SW 1271 (cell line): ENCODE results near the gene GSTM5.
"Not testable (repeated sequence)": the region's sequence is repeated elsewhere in the genome, so short reads cannot be mapped to it uniquely, and the experiment has no call there.

Experiments used
- DNase-seq, 2 experiments: peaks; one replicate each; lab custom pipeline; 2025; lab: John Stamatoyannopoulos, UW

Gene GSTM5

DNA sequence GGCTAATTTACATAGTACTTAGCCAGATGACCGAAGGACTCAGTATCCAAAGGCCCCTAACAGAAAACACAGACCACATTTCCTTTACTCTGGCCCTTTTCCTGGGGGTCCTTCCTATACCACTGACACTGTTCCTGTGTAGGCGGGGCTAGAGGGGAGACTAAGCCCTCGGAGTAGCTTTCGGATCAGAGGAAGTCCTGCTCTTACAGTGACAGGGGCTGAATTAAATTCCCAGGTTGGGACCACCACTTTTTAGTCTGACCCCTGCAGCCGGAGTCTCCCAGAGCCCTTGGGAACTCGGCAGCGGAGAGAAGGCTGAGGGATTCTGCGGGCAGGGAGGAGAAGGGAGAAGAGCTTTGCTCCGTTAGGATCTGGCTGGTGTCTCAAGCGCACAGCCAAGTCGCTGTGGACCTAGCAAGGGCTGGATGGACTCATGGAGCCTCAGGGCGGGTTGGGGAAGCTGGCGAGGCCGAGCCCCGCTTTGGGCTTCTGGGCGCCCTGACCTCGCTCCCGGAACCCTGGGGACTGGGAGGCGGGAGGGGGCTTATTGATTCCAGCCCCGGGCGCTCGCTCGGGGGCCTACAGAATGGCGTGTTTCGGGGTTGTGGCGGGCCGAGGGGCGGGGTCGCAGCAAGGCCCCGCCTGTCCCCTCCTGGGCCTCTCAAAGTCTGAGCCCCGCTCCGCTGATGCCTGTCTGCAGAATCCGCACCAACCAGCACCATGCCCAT is at the start of gene GSTM5:
Gene GSTM5, plus strand, starts transcription at position 659 of the 728 bp plus-strand sequence. Its CDS starts 62 bp downstream, at position 721.
- DNase-seq = not testable (repeated sequence)

DNA sequence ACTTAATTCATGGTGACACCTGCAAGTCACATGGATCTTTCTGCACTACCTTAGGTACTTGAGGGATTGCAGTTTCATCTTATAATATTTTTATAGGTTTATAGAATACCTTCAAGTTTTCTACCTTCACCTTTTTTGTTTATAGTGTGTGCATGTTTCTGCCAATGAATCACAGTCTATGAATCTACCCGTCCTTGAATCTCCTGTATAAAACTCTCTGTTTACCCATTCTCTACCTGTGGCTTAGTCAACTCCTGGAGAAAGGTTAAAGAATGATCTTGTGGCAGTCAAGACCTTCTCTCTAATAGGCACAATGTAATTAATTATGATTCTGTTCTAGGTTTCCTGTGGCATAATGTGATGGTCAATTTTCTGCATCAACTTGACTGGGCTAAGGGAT is 47.4 kb upstream of the GSTM5 start:
- no peak for DNase-seq

GRCh38 chr1:109667452-109668122 is 44.5 kb upstream of the GSTM5 start, which contains the start of gene GSTM2:
Gene GSTM2 (plus strand): TSS chr1:109668057. CDS start chr1:109668116, 59 bp downstream.
- no peak for DNase-seq

DNA sequence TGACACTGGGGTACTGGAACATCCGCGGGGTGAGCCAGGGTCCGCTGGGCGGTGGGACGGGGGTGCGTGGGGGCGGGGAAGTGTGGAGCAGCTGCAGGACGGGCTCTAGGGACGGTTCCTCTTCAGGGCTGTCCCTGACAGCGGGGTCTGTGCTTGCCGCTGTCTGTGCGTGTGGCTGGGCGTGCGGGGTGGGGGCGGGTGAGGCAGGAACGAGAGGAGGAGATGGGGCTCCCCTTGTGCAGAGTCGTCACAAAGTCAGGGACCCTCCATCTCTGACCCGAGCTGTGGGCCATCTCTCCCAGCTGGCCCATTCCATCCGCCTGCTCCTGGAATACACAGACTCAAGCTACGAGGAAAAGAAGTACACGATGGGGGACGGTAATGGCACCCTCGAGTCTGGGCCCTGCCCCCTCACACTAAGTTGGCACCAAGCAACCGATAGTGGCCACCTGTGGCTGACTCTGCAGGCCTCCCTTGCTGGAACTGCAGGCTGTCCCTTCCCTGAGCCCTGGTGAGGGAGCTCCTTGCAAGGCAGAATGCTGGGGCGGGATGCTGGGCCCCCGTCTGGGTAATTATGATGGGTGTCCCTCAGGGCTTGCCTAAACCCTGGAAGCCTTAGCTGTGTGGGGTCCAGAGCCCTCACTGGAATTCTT is 43.8 kb upstream of the GSTM5 start:
- DNase-seq = no peak

GRCh38 chr1:109669246-109669948 is 42.7 kb upstream of the GSTM5 start:
- DNase-seq = no peak

GRCh38 chr1:109669949-109670302 is 42.1 kb upstream of the GSTM5 start:
- not testable (repeated sequence) for DNase-seq

GRCh38 chr1:109671067-109671466 is 41.0 kb upstream of the GSTM5 start:
- DNase-seq = no peak

DNA sequence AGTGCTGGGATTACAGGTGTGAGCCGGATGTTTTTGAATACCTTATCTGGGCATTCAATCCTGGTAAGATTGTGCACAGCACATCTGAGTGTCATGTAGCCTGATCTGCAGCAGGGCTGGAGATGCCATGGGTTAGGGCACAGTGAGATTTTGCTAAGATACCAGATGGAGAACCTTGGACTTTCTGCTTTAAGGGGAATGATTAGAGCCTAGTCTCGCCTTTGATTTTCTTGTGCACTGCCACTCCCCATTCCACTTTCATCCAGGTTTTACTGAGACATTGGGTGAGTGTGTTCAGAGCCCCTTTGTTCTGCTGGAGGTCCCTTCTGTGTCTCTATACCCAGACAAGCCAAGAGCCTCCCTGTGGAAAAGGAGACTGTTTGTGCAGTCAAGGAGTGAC is 38.2 kb upstream of the GSTM5 start:
- DNase-seq = not testable (repeated sequence)

DNA sequence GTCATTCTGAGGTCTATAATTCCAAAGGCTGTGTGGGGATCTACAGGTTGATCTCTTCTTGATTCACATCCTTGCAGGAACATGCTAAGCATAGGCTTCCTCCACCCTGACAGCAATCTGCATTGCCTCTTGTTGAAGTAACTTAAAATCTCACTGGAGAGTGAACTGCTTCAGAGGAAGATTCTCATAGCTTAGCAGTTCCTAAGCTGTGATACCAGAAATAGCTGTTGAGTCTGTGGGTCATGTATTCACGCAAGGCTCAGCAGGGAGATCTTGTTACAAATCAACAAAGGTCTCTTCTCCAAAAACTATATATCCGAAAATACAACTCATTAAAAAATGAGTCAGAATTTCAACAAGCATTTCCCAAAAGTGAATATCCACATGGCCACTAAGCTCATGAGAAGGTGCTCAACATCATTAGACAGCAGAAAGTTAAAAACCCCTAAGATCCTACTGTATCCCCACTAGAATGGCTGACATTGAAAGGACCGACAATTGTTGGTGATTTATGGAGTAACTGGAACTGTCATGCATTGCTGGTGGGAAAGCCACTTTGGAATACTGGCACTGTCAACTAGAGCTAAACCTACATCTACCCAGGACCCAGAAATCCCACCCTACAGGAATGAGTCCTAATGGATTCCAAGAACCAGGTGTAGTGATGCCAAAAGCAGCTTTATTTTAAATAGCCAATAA is 35.2 kb upstream of the GSTM5 start:
- not testable (repeated sequence) for DNase-seq

- no peak for DNase-seq
These were observed 34.6 kb upstream of the GSTM5 start for GRCh38 chr1:109677459-109677858.

DNA sequence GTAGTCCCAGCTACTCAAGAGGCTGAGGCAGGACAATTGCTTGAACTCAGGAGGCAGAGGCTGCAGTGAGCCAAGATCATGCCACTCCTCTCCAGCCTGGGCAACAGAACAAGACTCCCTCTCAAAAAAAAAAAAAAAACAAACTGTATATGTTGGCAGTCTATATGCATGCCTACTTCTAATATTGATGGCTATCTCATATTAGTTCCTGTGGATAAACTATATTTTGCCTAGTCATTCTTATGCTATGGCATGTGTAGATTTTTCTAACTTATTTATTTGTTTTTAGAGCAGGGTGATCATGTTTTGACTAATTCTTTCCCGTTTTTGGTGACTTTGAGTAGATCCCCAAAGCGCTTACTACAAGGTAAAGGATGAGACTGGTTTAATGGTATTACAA is 33.4 kb upstream of the GSTM5 start:
- not testable (repeated sequence) for DNase-seq

GRCh38 chr1:109684777-109685176 is 27.3 kb upstream of the GSTM5 start:
- DNase-seq = not testable (repeated sequence)

DNA sequence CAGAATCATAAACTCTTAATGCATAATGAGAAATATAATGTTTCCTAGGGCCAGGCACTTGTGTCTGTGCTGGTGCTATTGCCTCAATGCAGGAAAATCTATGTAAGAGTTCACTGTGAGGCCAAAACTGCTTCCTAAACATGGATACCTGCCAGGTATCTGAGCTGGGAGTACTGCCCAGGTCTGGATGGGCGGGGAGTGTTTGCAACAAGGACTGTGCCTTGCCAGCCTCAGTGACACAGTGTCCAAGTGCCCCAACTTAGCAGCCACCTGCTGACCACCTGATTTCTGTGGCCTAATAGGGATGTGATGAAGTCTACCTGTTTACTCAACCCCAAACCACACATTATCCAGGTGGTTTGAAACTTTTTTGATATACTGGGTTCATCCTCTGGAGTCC is 26.7 kb upstream of the GSTM5 start:
- not testable (repeated sequence) for DNase-seq

- not testable (repeated sequence) for DNase-seq
These were observed 26.2 kb upstream of the GSTM5 start for GRCh38 chr1:109685890-109686289.

DNA sequence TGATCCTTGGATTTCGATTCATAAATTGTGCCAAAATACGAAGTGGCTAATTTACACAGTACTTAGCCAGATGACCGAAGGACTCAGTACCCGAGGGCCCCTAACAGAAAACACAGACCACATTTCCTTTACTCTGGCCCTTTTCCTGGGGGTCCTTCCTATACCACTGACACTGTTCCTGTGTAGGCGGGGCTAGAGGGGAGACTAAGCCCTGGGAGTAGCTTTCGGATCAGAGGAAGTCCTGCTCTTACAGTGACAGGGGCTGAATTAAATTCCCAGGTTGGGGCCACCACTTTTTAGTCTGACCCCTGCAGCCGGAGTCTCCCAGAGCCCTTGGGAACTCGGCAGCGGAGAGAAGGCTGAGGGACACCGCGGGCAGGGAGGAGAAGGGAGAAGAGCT is 24.9 kb upstream of the GSTM5 start:
- DNase-seq = not testable (repeated sequence)

GRCh38 chr1:109687641-109688499 is 24.2 kb upstream of the GSTM5 start, which contains the start of gene GSTM1:
Gene GSTM1 (plus strand): TSS chr1:109687817. CDS start chr1:109687874, 57 bp downstream.
- peak in 1 of 2 experiments; percentile 3 for DNase-seq

GRCh38 chr1:109689844-109690405 is 22.1 kb upstream of the GSTM5 start:
- DNase-seq = no peak

DNA sequence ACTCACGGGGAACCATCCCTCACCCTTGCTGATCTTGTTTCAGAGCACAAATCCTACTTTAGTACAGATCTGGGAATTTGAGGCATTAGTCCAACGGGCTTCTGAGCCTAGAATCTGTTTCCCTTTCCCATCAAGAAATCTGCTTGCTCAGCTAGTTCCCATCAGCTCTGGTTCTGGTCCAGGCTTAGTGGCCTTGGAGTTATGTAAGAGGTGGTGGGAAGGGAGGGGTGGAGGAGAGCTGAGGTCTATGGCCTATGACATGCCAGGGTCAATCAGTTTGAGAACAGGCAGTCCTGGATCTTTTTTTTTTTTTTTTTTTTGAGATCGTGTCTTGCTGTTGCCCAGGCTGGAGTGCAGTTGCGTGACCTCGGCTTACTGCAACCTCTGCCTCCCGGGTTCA is 20.3 kb upstream of the GSTM5 start:
- no peak for DNase-seq

DNA sequence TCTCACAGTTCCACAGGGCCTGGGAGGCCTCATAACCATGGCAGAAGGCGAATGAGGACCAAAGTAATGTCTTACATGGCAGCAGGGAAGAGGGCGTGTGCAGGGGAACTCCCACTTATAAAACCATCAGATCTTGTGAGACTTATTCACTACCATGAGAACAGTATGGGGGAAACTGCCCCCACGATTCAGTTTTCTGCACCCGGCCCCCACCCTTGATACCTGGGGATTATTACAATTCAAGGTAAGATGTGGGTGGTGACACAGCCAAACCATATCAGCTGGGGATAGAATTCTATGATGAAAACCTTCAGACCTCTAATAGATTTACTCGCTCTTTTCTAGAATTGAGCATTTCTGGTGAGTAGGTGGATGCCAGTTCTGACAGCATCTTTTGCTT is 17.7 kb upstream of the GSTM5 start:
- not testable (repeated sequence) for DNase-seq

GRCh38 chr1:109695138-109695537 is 16.9 kb upstream of the GSTM5 start:
- DNase-seq = not testable (repeated sequence)
